ENCODE measurements around the gene EXOC3L4.
A peak's percentile ranks its signal among the peaks of the same experiment; 100 is the strongest.
"Not testable (repeated sequence)": the region's sequence is repeated elsewhere in the genome, so short reads cannot be mapped to it uniquely, and the experiment has no call there.

The EXOC3L4 gene

GRCh38 chr14:103105580-103106150 is 11.1 kb downstream of the EXOC3L4 start:
- ATAC-seq: no peak
- no peak for DNase-seq

GRCh38 chr14:103107455-103107854 is 12.9 kb downstream of the EXOC3L4 start:
- ATAC-seq (no peak), DNase-seq (no peak)

GRCh38 chr14:103107941-103108748 is 13.6 kb downstream of the EXOC3L4 start:
- no peak for ATAC-seq
- DNase-seq: no peak

GRCh38 chr14:103108749-103109207 is 14.3 kb downstream of the EXOC3L4 start:
- DNase-seq: peak; percentile 62

GRCh38 chr14:103109535-103110441 is 15.3 kb downstream of the EXOC3L4 start:
- ATAC-seq: no peak
- no peak for DNase-seq

More at GRCh38 chr14:103108749-103109207, 14.3 kb downstream of the EXOC3L4 start:
- peak; percentile 54 for ATAC-seq

GRCh38 chr14:103110681-103111231 is 16.2 kb downstream of the EXOC3L4 start:
- no peak for ATAC-seq
- DNase-seq: no peak

- no peak for DNase-seq
- no peak for ATAC-seq
Observed at GRCh38 chr14:103111232-103111868, 16.8 kb downstream of the EXOC3L4 start.

GRCh38 chr14:103112400-103113243 is 18.1 kb downstream of the EXOC3L4 start:
- no peak for ATAC-seq
- no peak for DNase-seq

- DNase-seq (no peak), ATAC-seq (no peak)
Observed at GRCh38 chr14:103113303-103113702, 18.8 kb downstream of the EXOC3L4 start.

- DNase-seq (no peak), ATAC-seq (no peak)
Observed at GRCh38 chr14:103113774-103114173, 19.2 kb downstream of the EXOC3L4 start.

- DNase-seq, ATAC-seq: not testable (repeated sequence)
Observed at GRCh38 chr14:103115086-103115679, 20.7 kb downstream of the EXOC3L4 start.

- no peak for ATAC-seq
- DNase-seq: no peak
Observed at GRCh38 chr14:103115845-103116572, 21.5 kb downstream of the EXOC3L4 start.

GRCh38 chr14:103116636-103117035 is 22.1 kb downstream of the EXOC3L4 start:
- DNase-seq: no peak

GRCh38 chr14:103117499-103117898 is 23.0 kb downstream of the EXOC3L4 start:
- not testable (repeated sequence) for ATAC-seq

More at GRCh38 chr14:103116636-103117035, 22.1 kb downstream of the EXOC3L4 start:
- ATAC-seq: no peak

GRCh38 chr14:103118018-103118662 is 23.6 kb downstream of the EXOC3L4 start:
- DNase-seq: no peak
- no peak for ATAC-seq

More at GRCh38 chr14:103117499-103117898, 23.0 kb downstream of the EXOC3L4 start:
- DNase-seq: not testable (repeated sequence)

- DNase-seq: no peak
- no peak for ATAC-seq
Observed at GRCh38 chr14:103118663-103119404, 24.3 kb downstream of the EXOC3L4 start.

GRCh38 chr14:103119527-103119926 is 25.0 kb downstream of the EXOC3L4 start:
- not testable (repeated sequence) for DNase-seq, ATAC-seq
